NCI-H1417 treated with DMSO at 0.1 percent for 48 hours (cell line): Measurements from ENCODE around the gene VARS2.
"Not testable (repeated sequence)": the region's sequence is repeated elsewhere in the genome, so short reads cannot be mapped to it uniquely, and the experiment has no call there.

Experiments used
- DNase-seq: peaks from one replicate; lab custom pipeline; 2025; lab: John Stamatoyannopoulos, UW

VARS2 gene

GRCh38 chr6:30914076-30914853 lies at the start of gene VARS2:
TSS of gene VARS2 (plus strand) at chr6:30914238. CDS start at chr6:30914837, 599 bp downstream.
- DNase-seq, result peak; percentile 44

- no peak for DNase-seq
Measured at GRCh38 chr6:30864325-30864724, 49.7 kb upstream of the VARS2 start.

DNA sequence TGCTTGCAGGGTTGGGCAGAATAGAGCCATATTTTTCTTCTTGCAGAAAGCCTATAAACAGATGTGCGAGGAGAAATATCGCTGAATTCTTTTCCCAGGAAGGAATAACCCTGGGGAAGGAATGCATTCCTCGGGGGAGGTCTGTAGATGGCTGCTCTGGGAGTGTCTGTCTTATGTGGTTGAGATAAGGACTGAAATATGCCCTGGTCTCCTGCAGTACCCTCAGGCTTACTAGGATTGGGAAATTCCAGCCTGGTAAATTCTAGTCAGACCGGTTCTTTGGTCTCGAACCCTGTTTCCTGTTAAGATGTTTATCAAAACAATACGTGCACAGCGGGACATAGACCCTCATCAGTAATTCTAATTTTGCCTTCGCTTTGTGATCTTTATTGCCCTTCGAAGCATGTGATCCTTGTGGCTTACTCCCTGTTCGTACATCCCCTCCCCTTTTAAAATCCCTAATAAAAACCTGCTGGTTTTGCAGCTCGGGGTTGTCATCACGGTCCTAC lies 44.7 kb upstream of the VARS2 start:
- not testable (repeated sequence) for DNase-seq

GRCh38 chr6:30870546-30870945 lies 43.5 kb upstream of the VARS2 start:
- DNase-seq, result no peak

- DNase-seq, result no peak
Measured at GRCh38 chr6:30871592-30872183, 42.4 kb upstream of the VARS2 start.

DNA sequence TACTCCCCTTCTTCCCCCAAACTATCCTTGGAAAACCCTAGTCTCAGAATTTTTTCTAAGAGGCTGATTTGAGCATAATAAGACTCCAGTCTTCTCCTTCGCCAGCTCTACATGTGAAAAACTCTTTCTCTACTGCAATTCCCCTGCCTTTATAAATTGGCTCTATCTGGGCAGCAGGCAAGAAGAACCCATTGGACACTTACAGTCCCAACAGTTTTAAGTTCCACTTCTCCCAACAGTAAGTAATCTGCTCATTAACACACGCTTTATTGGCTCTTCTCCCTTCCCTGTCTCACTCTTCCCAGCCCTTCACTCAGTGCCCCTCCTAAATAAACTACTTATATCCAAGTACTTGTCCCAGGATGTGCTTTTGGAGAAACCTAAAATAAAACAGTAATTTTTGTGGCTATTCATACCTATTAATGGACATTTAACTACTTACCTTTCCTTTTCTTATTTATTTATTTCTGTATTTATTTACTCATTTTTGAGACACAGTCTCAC lies 40.8 kb upstream of the VARS2 start:
- no peak for DNase-seq

GRCh38 chr6:30873795-30874194 lies 40.2 kb upstream of the VARS2 start:
- DNase-seq, result not testable (repeated sequence)

- DNase-seq, result no peak
Measured at GRCh38 chr6:30875244-30876038, 38.6 kb upstream of the VARS2 start.

GRCh38 chr6:30876039-30876730 lies 37.9 kb upstream of the VARS2 start:
- no peak for DNase-seq

DNA sequence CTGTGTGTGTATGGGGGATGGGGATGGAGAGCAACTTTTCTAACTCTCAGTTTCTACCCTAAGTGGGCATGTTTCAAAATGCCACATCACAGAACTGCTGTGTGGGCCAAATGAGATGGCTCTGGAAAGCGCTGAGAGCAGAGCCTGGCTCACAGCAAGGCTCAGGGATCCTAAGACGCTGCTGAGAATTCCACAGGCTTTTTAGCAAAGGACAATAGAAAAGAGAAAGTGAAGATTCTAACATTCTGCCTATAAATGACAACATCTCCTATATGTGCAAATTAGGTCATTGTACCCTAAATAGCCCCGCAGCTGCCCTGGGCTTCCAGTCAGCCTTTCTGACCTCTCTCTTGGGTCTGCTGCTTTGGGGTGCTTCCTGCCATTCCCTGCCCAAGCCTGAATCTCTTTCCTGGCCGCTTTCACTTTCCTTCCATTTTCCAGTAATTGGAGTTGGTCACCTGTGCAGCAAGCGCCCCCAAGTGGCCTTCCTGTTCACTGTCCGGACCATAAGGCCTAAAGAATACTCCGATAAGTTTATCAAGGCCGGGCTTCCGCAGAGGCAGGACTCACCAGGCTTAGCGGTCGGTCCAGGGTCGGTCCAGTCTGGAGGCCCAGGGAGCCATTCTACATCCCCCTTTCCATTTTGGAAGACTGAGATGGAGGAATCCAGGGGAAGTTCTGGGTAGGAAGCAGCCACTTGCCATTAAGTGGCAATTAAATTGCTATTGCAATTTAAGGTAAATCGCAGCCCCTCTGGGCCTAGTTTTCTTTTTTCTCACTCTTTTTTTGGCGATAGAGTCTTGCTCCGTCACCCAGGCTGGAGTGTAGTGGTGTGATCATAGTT lies 36.4 kb upstream of the VARS2 start:
- DNase-seq, result no peak

DNA sequence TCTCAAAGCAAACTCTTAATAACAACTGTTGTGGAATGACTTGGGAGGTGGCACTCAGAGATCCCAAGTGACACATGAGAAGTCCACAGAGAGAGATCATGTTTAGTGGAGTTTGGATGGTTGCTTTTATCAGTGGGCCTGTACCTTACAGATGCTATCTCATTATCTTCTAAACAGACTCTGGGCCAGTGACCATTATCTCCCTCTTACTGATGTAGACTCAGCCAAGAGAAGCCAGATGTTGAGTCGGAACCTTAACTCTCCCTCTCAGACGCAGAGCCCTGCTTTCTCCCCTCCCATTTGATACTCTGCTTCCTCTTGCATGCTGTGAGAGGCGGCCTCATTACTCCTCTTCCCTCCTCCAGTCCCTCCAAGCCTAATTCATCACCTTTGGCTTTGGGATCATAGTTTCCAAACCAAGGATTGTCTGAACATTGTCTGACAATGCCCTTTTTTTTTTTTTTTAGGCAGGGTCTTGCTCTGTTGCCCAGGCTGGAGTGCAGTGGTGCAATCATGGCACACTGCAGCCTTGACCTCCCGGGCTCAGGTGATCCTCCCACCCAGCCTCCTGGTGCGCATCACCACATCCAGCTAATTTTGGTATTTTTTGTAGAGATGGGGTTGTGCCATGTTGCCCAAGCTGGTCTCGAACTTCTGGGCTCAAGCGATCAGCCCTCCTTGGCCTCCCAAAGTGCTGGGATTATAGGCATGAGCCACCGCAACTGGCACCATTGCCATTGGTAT lies 34.2 kb upstream of the VARS2 start:
- DNase-seq, result no peak

DNA sequence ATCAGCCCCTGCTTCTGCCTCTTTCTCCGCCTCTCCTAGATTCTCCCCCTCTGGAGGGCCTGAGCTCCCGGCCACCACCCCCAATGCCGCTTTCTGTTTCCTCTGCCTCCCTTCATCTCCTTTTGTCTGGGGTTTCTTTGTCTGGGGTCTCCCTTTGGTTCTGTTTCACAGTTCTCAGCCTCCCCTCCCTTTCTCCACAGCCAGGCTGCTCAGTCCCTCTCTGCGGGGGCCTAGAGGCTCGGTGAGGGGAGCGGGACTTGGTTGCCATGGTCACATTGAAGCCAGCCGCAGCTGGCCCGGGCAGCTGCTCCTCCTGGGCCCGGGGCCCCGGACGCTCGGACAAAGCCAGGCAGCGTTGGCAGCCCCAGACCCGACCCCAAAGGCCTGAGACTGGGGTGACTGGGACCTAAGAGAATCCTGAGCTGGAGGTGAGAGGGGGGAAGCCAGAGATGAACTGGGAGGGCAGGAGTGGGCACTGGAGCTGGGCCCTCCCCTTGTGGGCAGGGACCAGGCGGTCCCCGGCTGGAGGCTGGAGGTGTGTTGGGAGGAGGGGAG lies 33.3 kb upstream of the VARS2 start:
- no peak for DNase-seq

DNA sequence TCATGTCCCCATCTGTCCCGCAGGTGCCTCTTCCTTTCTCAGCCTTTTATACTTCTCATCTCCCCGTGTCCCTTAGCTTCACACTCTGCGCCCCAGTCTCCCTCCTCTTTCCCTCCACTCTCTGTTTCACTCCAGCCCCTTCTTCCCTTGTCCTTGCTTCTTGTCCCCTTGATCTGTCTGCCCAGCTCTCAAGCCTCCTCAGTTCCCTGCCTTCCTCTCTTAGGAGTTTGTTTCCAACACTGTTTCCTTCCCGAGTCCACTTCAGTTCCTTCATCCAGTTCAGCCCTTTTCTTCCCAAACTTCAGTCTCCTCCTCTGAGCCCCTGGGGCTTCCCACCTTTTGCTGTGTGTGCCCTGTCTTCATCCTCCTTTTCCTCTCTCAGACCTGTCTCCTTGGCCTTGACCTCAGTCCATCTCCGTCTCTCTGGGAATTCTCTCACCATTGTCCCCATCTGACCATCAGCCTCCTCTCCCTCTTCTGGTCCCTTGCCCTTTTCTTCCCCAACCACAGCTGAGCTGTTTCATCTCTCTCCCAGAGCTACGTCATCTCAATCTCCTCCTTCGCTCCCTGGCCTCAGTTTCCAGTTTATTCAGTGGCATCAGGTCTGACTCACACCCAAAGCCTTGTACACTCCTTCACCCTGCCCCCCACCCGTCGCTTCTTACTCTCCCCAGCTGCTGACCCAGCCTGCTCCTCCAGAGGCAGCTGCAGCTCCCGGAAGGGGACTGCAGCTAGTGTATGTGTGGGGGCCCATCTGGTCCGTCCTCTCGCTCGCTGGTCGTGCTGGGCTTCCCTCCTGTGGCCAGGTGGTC lies 32.4 kb upstream of the VARS2 start:
- DNase-seq, result no peak

- DNase-seq, result no peak
Measured at GRCh38 chr6:30882204-30882758, 31.8 kb upstream of the VARS2 start.

- DNase-seq, result no peak
Measured at GRCh38 chr6:30882759-30883684, 31.0 kb upstream of the VARS2 start.

GRCh38 chr6:30883685-30884520 lies 30.1 kb upstream of the VARS2 start, which contains the start of gene DDR1:
TSS of gene DDR1 (plus strand) at chr6:30884519. CDS start at chr6:30888730, 4,211 bp downstream.
- no peak for DNase-seq
